Occipital lobe (tissue), 2 donors: Measurements from ENCODE around the gene JOSD2. TPM values are rescaled to one million over a fixed set of nuclear protein-coding genes. Genes with fewer than 3 reads are reported as not detected.
A peak's percentile ranks its signal among the peaks of the same experiment; 100 is the strongest.
"Not testable (repeated sequence)": the region's sequence is repeated elsewhere in the genome, so short reads cannot be mapped to it uniquely, and the experiment has no call there.

Experiments
- DNase-seq: peaks from one replicate; lab custom pipeline; 2025; lab: John Stamatoyannopoulos, UW
- total RNA-seq: library from RNA; depleted of rRNA; stranded (reverse); fragments of >200 nt; gene quantifications from one replicate; pipeline ENCODE4 v1.2.3, GENCODE V29; 2014

The JOSD2 gene
- total RNA-seq, 1 donor from 2014 or later: 3.9 TPM

DNA sequence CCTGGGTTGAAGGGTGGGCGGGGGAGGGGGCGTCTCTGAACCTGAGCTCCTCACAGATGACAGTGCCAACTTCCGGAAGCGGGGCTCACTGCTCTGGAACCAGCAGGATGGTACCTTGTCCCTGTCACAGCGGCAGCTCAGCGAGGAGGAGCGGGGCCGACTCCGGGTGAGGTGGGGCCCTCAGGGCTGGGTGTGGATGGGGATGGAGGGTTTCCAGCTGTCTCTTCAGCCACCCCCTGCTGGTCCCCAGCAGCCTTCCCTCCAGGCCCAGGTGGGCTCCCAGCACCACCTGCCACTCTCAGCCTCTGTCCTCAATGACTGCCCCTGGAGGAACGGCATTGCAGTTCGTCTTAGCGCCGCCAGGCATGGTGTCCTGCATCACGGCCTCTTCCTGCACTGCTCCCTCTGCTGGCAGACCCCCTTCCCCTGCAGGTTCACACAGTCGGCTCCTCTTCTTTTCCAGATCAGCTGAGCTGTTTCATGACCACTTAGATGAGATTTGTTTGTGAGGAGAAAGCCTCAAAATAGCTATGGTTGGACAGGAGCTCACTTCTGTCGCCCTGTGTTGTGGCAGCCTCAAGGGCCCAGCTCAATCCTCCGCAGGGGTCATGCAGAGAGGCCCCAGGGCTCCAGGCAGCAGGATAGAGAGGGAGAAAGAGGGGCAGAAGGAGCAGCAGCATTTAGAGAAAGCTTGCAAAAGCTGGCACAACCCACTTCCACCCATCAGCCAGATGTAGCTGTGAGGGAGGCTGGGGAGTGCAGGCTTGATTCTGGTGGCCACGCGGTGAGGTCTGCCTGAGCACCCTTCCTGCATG, 31.9 kb downstream of the JOSD2 start:
- no peak for DNase-seq

- no peak for DNase-seq
These were observed 33.1 kb downstream of the JOSD2 start for GRCh38 chr19:50477751-50478515.

GRCh38 chr19:50476907-50477238, 34.1 kb downstream of the JOSD2 start:
- DNase-seq: no peak

DNA sequence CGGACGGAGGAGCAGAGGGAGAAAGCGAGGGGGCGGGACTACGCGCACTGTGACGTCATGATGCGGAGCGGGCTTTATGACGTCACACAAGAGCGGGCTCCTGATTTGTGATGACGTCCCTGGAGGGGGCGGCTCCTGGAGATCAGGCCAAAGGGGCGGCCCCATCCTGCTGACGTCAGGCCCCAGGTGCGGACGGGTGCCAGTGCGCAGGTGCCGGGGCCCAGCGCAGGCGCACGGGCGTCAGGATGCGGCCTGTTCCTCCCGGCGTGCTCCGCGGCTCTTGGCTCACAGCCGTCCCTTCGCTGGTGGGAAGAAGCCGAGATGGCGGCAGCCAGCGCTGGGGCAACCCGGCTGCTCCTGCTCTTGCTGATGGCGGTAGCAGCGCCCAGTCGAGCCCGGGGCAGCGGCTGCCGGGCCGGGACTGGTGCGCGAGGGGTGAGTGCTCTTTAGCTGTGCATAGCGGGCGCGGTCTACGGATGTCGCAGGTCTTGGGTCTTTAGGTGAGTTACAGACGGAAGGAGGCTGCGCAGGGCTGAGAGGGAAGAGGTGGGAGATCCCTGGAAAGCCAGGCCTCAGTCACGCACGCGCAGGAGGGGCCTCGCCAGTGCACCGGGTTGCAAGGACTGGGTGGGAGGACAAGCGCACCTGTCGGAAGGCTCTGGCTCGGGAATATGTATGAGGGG, 34.6 kb downstream of the JOSD2 start, which contains the start of the genes EMC10 and GARIN5A:
TSS of gene EMC10 (plus strand) at position 284 of the 683 bp plus-strand sequence. CDS start at position 322, 38 bp downstream.
TSS of gene GARIN5A (minus strand) at position 625 of the 683 bp plus-strand sequence. CDS start at position 165, 460 bp downstream.
- DNase-seq: peak; percentile 83

DNA sequence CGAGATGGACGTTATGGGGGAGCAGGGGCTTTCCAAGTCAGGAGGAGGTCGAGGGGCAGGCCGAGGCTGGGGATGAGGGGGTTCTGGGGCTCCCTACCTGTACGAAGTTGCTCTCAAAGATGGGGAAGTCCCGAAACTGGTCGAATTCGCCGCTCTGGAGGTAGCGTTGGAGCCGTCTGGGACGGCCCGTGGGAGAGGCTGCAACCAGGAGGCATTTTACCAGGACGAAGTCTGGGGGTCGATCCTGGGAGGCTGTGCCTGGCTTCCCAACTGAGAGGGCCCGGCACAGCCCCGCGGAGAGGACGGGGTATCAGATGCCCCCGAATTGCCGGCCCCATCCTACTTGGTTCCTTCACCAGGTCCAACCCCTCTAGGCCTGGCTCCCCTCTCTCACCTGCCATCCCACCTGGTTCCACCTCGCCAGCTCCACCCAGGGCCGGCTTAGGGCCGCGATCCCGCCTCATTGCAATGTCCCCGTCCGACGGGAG, 35.2 kb downstream of the JOSD2 start:
- DNase-seq: no peak

DNA sequence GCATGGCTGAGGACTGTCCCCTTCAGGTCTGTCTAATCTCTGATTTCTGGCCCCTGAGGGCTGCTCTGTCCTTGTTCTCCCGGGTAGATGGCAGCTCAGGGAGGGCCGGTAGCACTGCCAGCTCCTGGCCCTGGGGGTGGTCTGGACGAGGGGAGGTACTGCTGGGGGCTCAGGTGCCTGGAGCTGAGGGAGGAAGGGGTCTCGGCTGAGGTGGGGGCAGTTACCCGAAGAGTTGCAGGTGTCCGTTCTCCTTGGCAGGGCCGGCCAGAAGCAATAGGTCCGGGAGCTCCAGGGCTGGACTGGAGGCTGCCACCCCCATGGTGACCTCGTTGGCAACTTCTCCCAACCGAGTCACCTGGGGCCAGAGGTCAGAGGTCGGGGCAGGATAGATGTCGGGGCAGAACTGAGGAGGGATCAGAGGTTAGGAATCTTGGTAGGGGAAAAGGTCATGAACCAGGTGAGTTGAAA, 35.9 kb downstream of the JOSD2 start:
- DNase-seq: no peak

DNA sequence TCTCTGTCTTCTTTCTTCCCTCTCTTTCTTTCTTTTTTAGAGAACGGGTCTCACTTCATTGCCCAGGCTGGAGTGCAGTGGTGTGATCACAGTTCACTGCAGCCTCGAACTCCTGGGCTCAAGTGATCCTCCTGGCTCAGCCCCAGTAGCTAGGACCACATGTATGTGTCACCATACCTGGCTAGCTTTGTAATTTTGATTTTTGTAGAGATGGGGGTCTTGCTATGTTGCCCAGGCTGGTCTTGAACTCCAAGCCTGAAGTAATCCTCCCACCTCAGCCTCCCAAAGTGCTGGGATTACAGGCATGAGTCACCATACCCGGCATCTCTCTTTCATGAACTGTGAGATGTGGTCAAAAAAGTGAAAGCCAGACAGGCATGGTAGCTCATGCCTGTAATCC, 37.7 kb downstream of the JOSD2 start:
- not testable (repeated sequence) for DNase-seq

DNA sequence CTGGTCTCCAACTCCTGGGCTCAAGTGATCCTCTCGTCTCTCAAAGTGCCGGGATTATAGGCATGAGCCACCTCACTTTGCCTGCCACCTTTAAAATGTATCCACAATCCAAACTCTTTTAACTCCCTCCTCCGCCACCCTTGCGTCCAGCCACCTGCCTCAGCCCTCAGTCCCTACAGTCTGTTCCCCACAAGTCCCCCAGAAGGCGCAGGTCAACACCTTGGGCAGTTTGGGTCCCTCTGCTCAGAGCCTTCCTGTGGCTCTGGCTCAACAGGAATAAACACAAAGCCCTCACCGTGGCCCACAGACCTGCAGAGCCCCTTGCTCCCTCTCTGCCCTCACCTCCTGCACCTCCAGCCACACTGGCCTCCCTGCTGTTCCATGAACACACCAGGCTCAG, 42.2 kb downstream of the JOSD2 start:
- no peak for DNase-seq

DNA sequence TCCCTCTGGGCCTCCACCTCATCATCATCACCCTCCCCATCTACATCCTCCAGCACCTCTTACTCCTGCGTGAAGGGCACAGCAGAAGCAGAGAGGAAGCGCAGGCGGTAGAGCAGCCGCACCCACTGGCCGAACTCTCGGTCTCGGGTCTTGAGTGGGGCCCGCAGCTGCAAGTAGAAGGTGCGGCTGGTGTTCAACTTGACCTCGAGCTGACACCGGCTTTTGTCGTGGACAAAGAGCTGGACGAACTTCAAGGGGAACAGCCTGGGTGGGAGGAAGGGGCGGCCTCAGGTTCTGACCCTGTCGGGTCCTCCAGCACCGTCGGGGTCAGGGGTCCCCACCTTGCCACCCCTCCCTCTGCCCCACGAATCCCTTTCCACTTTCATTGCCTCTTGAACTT, 43.4 kb downstream of the JOSD2 start:
- DNase-seq: no peak

- no peak for DNase-seq
These were observed 44.3 kb downstream of the JOSD2 start for GRCh38 chr19:50466706-50467039.

- no peak for DNase-seq
These were observed 44.8 kb downstream of the JOSD2 start for GRCh38 chr19:50465986-50466705.

DNA sequence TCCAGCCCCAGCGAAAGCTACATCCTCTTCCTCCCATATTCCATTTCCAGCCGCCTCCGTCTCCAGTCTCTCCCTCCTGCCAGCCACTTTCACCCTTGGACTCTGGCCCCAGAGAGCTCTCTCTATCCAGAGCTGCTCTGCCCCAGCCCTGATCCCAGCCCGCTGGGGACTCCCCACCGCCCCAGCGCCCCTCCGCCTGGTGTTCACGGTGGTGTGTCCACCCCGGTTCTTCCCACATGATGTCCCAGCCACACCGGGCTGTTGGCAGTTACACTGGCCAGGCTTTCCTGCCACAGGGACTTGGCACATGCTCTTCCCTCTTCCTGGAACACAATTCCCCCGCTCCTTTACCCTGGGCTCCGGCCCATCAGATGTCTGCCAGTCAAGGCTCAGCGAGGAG, 46.0 kb downstream of the JOSD2 start:
- DNase-seq: no peak

GRCh38 chr19:50464348-50464747, 46.6 kb downstream of the JOSD2 start:
- DNase-seq: no peak

GRCh38 chr19:50462970-50463369, 48.0 kb downstream of the JOSD2 start:
- DNase-seq: no peak

DNA sequence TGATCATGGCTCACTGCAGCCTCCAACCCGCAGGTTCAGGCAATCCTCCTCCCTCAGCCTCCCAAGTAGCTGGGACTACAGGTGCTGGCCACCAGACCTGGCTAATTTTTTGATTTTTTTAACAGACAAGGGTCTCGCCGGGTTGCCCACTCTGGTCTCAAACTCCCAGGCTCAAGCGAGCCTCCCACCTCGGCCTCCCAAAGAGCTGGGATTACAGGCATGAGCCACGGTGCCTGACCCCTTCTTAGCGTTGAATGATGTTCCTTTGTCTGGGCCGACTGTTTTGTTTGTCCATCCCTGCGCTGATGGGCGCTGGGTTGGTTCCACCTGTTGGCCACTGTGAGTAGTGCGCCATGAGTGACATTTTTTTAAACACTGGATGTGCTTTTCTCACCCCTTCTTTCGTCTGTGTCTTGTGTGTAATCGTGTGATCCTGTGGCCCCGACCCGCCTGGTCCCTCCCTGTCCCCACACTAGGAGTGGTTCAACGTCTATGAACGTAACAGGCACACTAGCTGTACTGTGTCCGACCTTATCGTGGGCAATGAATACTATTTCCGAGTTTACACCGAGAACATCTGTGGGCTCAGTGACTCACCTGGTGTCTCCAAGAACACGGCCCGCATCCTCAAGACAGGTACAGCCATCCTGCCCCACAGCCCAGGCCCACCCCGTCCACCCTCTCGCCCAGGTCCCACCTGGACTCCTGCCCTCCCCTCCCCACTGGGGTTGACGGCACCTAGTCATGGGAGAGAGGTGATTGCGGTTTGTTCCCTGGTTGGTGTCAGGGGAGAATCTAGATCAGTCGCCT, 49.7 kb downstream of the JOSD2 start:
- no peak for DNase-seq

- DNase-seq: no peak
These were observed 50.7 kb downstream of the JOSD2 start for GRCh38 chr19:50460161-50460765.

DNA sequence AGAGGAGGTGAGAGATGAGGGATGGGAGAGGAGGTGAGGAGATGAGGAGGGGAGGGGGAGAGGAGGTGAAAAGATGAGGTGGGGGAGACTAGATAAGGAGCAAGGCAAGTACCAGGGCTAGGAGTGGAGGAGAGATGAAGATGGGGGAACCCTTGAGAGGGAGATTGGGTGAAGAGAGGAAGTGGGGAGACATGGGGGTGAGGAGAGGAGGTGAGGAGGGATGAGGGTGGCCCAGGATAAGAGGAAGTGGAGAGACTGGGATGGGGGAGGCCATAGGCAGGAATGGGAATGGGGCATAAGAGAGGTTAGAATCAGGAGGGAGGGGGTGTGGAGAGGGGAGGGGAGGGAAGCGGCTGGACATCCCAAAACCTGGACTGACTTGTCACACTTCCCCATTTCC, 51.4 kb downstream of the JOSD2 start:
- DNase-seq: no peak

- no peak for DNase-seq
These were observed 51.9 kb downstream of the JOSD2 start for GRCh38 chr19:50459067-50459456.

GRCh38 chr19:50458396-50459066, 52.5 kb downstream of the JOSD2 start:
- DNase-seq: no peak
